Skeletal muscle tissue (tissue), 4 donors: Measurements from ENCODE around the gene CCDC126. TPM values are rescaled to one million over a fixed set of nuclear protein-coding genes. Genes with fewer than 3 reads are reported as not detected.
"Not testable (repeated sequence)": the region's sequence is repeated elsewhere in the genome, so short reads cannot be mapped to it uniquely, and the experiment has no call there.

Experiments
- H3K27ac ChIP-seq: one replicate; pipeline ENCODE4 v1.7.0; 2013; ENCODE audit warnings: mild to moderate bottlenecking, low read depth, low read length, inconsistent platforms
- H3K27me3 ChIP-seq, 3 donors: one replicate each; pipeline ENCODE4 v1.7.0; 2013; ENCODE audit warnings: low read length in 3 of 3; ENCODE audit not compliant: control insufficient read depth in 3 of 3, insufficient read depth in 3 of 3
- H3K36me3 ChIP-seq, 3 donors: one replicate each; pipeline ENCODE4 v1.7.0; 2013; ENCODE audit warnings: low read length in 3 of 3; ENCODE audit not compliant: control insufficient read depth in 3 of 3, insufficient read depth in 3 of 3
- H3K4me1 ChIP-seq, 3 donors: one replicate each; pipeline ENCODE4 v1.7.0; 2013; ENCODE audit warnings: low read length in 3 of 3, mild to moderate bottlenecking in 3 of 3; ENCODE audit not compliant: control insufficient read depth in 3 of 3, insufficient read depth in 3 of 3
- H3K4me3 ChIP-seq, 3 donors: one replicate each; pipeline ENCODE4 v1.7.0; 2013; ENCODE audit warnings: low read length in 3 of 3
- H3K9ac ChIP-seq, 3 donors: one replicate each; pipeline ENCODE4 v1.7.0; 2013; ENCODE audit warnings: low read length in 3 of 3, mild to moderate bottlenecking in 3 of 3, moderate library complexity in 2 of 3, low read depth in 1 of 3
- H3K9me3 ChIP-seq, 3 donors: one replicate each; pipeline ENCODE4 v1.7.0; 2013; ENCODE audit warnings: low read length in 3 of 3; ENCODE audit not compliant: control insufficient read depth in 3 of 3
- total RNA-seq: library from RNA; depleted of rRNA; stranded (reverse); fragments of >200 nt; gene quantifications from one replicate; pipeline ENCODE4 v1.2.3, GENCODE V29; 2014
- donor health status: Osteomylitis.

Gene CCDC126, protein sequence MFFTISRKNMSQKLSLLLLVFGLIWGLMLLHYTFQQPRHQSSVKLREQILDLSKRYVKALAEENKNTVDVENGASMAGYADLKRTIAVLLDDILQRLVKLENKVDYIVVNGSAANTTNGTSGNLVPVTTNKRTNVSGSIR
- 21.4 TPM for total RNA-seq

DNA sequence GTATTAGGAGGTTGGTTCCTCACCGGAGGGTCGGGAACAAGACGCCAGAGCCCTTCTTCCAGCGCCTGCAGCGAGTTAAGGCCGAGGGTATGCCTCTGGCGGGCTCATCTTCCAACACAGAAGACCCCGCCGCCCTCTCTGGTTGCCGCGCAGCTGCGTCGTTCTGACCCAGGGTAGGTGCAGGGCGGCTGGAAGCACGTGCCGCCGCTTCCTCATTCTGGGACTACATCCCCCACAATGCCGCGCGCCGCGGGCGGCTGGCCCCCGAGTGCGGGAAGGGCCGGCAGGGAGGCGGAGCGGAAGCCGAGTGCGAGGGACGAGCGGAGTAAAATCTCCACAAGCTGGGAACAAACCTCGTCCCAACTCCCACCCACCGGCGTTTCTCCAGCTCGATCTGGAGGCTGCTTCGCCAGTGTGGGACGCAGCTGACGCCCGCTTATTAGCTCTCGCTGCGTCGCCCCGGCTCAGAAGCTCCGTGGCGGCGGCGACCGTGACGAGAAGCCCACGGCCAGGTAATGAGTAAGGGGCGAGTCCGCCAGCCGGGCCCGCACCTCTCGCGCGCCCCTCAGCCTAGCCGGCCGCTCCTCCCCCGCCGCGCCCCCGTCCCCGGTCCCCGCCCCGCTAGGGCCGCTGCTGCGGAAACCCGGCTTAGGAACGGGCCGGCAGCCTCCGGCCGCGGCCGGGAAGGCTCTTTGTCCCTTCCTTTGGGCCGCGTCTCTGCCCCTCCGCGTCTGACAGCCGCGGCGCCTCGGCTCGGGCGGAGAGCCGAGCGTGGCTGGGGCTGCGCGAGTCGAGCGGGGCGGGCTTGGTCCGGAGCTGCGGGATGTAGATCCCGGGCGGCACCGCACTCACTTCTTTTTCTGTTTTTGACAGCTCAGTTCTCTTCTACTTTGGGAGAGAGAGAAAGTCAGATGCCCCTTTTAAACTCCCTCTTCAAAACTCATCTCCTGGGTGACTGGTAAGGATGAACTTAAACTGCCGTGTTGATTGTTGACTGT is at the start of gene CCDC126:
Gene CCDC126, plus strand, starts transcription at position 289 of the 998 bp plus-strand sequence. CDS start 13,934 bp downstream, outside the sequence.
- Histone ChIP-seq H3K36me3 (no peaks in the 10 kb centered on the region), H3K27me3 (no peaks in the 10 kb centered on the region), H3K4me1 (peaks cover 10 to 21% (median 13%) of the 10 kb centered on the region in 3 donors), H3K9me3 (no peaks in the 10 kb centered on the region), H3K27ac (peak within 1 kb of the TSS; percentile 91), H3K9ac (peak within 1 kb of the TSS; percentile 85 to 89 (median 86)), H3K4me3 (peak within 1 kb of the TSS; percentile 82 to 93 (median 87))

DNA sequence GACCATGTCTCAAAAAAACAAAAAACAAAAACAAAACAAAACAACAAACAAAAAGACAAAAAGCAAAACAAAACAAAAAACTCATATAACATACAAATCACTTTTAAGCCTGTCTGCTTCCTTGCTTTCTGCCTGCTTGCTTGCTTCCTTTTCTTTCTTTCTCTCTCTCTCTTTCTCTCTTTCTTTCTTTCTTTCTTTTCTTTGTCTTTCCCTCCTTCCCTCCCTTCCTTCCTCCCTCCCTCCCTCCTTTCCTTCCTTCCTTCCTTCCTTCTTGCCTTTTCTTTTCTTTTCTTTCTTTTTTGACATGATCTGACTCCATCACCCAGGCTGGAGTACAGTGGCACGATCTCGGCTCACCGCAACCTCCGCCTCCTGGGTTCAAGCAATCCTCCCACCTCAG is 49.5 kb upstream of the CCDC126 start:
- H3K27me3 ChIP-seq: no peaks in the 10 kb centered on the region
- no peak overlapping the region for H3K27ac ChIP-seq
- no peaks in the 10 kb centered on the region for H3K4me1 ChIP-seq
- H3K4me3 ChIP-seq: no peak overlapping the region
- H3K9ac ChIP-seq: no peak overlapping the region
- no peaks in the 10 kb centered on the region for H3K9me3 ChIP-seq
- no peaks in the 10 kb centered on the region for H3K36me3 ChIP-seq

DNA sequence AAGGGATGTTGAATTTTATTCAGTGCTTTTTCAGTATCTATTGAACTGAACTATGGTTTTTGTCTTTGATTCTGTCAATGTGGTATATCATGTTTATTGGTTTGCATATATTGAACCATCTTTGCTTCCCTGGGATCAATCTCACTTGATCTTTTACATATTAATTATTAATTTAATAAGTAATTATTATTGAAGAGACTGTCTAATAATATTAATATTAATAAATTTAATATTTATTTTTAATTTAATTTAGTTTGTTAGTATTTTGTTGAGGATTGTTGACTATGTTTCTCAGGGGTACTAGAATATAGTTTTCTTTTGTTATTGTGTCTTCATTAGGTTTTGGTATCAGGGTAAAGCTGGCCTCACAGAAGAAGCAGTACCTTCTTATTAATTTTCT is 38.9 kb upstream of the CCDC126 start:
- no peak overlapping the region for H3K27ac ChIP-seq
- no peak overlapping the region for H3K4me3 ChIP-seq
- no peaks in the 10 kb centered on the region for H3K9me3 ChIP-seq
- no peaks in the 10 kb centered on the region for H3K4me1 ChIP-seq
- peaks cover 0 to 4% (median 0%) of the 10 kb centered on the region in 3 donors for H3K27me3 ChIP-seq
- H3K9ac ChIP-seq: no peak overlapping the region
- H3K36me3 ChIP-seq: no peaks in the 10 kb centered on the region

DNA sequence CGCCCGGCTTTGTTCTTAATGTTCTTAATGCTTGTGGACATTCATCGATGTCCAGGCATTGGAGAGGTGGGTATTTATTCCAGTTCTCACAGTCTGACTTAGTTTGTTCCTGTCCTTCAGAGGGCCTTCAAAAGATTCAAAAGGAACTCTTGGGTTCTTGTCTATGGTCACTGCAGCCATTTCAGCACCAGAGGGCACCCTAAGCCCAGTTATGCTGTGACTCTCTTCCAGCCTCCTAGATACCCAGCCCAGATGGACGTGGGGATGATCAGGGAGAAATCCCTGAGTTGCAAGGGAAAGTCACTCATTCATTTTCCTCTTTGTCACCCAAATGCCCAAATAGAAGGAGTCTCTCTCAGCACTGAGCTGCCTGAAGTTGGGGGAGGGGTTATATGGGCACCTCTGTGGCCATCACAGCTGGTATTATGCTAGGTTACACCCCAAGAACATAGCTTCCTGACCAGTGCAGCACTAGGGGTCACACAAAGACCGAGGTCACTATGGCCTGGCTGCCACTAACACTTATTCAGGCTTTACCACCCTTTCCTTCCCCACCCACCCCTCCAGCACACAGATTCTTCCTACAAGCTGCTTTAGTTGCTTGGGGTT is 26.5 kb upstream of the CCDC126 start:
- H3K4me3 ChIP-seq: no peak overlapping the region
- H3K9me3 ChIP-seq: no peaks in the 10 kb centered on the region
- H3K4me1 ChIP-seq: no peaks in the 10 kb centered on the region
- H3K27ac ChIP-seq: no peak overlapping the region
- H3K9ac ChIP-seq: no peak overlapping the region
- no peaks in the 10 kb centered on the region for H3K36me3 ChIP-seq
- H3K27me3 ChIP-seq: peaks cover 0 to 2% (median 0%) of the 10 kb centered on the region in 3 donors

DNA sequence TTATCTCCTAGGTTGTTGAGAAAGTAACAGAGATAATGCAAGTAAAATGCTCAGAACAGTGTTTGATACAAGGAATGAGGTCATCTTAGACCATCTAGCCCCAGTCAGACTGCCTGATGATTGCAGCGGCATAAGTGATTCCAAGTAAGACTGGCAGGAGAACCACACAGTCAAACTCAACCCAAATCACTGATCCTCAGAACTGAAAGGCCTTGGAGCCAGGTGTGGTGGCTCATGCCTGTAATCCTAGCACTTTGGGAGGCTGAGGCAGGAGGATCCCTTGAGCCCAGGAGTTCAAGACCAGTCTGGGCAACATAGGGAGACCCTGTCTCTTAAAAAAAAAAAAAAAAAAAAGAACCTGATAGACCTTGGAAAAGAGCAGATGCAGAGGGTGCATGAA is 15.2 kb upstream of the CCDC126 start:
- H3K9ac ChIP-seq, H3K27ac ChIP-seq: not testable (repeated sequence)

DNA sequence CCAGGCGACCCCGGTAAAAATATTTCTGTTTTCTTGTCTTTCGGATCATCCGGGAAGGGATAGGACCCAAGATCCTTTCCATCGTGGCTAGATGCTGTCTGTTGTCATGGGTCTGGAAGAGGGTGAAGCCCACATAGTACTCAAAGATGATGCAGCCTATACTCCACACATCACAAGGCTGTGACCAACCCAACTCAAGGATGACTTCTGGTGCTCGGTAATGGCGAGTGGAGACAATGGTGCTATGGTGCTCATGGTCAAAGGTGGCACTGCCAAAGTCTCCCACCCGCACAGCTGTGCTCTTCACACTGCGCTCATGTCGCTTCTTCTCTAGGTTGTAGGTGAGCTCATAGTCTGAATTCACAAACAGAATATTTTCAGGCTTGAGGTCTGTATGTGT is 11.9 kb upstream of the CCDC126 start:
- H3K9me3 ChIP-seq, H3K9ac ChIP-seq, H3K27ac ChIP-seq, H3K4me3 ChIP-seq, H3K27me3 ChIP-seq, H3K4me1 ChIP-seq, H3K36me3 ChIP-seq: not testable (repeated sequence)

More for the DNA sequence above, 15.2 kb upstream of the CCDC126 start:
- H3K4me3 ChIP-seq, H3K36me3 ChIP-seq, H3K9me3 ChIP-seq, H3K4me1 ChIP-seq, H3K27me3 ChIP-seq: not testable (repeated sequence)

DNA sequence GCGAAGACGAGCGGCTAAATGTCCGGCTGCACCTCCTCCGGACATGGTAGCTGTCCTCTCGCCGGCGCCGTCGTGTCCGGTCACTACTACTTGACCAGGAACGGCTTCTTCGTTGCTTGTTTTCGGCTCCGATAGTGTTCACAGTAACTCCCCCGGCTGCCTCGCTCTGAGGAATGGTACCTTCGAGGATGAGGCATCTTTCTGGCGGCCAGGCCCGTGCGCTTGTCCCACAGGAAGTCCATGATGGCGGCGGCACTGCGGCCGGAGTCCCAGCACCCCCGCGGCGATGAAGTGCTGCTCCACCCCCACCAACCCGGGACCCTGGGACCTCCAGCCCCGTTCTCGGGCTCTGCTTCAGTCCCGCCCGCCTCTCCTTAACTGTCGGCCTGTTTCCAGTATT is 11.0 kb upstream of the CCDC126 start:
- no peak overlapping the region for H3K27ac ChIP-seq
- H3K9ac ChIP-seq: no peak overlapping the region
- no peaks in the 10 kb centered on the region for H3K4me1 ChIP-seq
- H3K9me3 ChIP-seq: no peaks in the 10 kb centered on the region
- H3K4me3 ChIP-seq: no peak overlapping the region
- no peaks in the 10 kb centered on the region for H3K27me3 ChIP-seq
- H3K36me3 ChIP-seq: no peaks in the 10 kb centered on the region

DNA sequence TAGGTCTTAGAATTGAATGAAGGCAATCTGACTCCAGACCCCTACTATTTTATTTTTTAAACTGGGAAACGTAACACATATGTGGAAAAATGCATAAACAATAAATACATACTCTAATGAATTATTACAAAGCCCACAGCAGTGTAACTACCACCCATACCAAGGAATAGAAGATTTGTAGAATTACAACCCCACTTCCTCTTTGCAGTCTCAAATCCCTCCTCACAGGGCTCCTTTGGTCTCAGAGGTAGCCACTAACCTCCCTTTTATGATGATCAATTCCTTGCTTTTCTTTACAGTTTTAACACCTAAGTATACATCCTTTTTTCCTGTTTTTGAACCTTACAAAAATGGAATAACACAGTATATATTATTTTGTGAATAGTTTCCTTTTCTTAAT is 6.7 kb upstream of the CCDC126 start:
- H3K4me1 ChIP-seq: no peaks in the 10 kb centered on the region
- no peaks in the 10 kb centered on the region for H3K36me3 ChIP-seq
- H3K9me3 ChIP-seq: no peaks in the 10 kb centered on the region
- H3K27ac ChIP-seq: no peak overlapping the region
- no peak overlapping the region for H3K4me3 ChIP-seq
- no peaks in the 10 kb centered on the region for H3K27me3 ChIP-seq
- H3K9ac ChIP-seq: no peak overlapping the region

DNA sequence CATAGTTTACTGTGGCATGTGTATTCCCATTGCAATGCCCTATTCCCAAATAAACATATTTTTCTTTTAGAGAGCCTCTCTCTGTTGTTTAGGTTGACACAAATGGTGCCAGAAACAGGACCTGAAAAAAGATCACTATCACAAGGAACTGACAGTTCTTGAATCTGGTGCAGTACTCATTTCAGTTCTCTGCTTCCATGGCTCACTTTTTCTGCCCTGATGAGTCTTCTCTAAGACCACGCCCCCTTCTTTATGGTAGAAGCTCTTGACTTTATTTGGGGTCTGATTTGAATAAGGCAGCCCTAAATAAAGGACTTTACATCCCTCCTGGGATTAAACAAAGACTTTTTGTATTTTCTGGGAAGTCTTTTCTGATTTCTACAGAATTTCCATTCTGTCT is 3.5 kb upstream of the CCDC126 start:
- H3K36me3 ChIP-seq: no peaks in the 10 kb centered on the region
- no peak overlapping the region for H3K4me3 ChIP-seq
- peaks cover 5 to 16% (median 8%) of the 10 kb centered on the region in 3 donors for H3K4me1 ChIP-seq
- no peaks in the 10 kb centered on the region for H3K27me3 ChIP-seq
- no peaks in the 10 kb centered on the region for H3K9me3 ChIP-seq
- H3K27ac ChIP-seq: no peak overlapping the region
- no peak overlapping the region for H3K9ac ChIP-seq
